Measurements from ENCODE around the gene MDK.

DNA sequence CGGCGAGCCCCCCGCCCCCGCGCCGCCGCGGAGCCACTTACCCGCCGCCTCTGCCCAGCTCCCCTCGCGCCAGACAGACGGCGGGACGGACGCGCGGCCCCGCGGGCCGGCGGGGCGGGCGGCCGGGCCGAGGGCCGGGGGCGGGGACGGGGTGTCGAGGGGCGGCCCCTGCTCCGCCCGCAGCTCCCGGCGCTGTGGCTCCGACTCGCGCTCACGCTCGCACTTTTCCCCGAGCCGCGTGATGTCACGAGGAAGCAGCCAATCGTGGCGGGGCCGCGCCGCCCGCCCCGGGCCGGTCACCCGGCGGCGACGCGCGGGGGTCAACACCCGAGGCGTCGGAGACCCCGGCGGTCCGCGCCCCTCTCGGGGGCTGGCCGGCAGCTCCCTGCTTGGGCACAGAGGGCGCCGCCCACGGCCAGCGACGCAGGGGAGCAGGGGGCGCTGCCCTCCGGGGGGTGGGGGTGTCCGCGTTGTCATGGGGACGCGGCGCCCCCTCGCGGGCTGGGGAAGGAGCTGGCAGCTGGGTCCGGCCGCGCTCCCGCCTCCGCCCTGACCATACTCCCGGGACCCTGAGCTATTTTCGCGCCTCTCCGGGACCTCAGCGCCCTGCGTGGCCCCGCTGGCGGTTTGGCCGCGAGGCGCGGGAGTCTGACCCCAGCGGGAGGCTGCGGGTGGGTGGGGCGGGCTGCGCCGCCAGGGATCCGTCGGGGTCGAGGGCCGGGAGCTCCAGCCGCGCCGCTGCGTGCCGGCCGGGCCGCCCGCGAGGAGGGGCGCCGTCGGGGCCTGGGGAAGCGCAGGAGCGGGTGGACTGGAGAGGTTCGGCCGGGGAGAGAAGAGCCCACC, 10.3 kb downstream of the MDK start, which contains the start of gene CHRM4:
- no peak for TF ChIP-seq EZH2phosphoT487 (IDR thresholded peaks at IDR 0.05; ENCODE audit: borderline replicate concordance)
- TF ChIP-seq, protein P1, sequence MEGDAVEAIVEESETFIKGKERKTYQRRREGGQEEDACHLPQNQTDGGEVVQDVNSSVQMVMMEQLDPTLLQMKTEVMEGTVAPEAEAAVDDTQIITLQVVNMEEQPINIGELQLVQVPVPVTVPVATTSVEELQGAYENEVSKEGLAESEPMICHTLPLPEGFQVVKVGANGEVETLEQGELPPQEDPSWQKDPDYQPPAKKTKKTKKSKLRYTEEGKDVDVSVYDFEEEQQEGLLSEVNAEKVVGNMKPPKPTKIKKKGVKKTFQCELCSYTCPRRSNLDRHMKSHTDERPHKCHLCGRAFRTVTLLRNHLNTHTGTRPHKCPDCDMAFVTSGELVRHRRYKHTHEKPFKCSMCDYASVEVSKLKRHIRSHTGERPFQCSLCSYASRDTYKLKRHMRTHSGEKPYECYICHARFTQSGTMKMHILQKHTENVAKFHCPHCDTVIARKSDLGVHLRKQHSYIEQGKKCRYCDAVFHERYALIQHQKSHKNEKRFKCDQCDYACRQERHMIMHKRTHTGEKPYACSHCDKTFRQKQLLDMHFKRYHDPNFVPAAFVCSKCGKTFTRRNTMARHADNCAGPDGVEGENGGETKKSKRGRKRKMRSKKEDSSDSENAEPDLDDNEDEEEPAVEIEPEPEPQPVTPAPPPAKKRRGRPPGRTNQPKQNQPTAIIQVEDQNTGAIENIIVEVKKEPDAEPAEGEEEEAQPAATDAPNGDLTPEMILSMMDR (conservative IDR thresholded peaks at IDR 0.05; ENCODE audit: low read length) = no peak
